Activated T-cell treated with anti-CD3 and anti-CD28 coated beads for 48 hours (primary cell): Measurements from ENCODE around the gene LGALS9C.
"Not testable (repeated sequence)": the region's sequence is repeated elsewhere in the genome, so short reads cannot be mapped to it uniquely, and the experiment has no call there.

ENCODE experiments used
- DNase-seq: peaks from one replicate; pipeline ENCODE4 v3.0.0-alpha.2; 2020; ENCODE audit warnings: low read depth

The LGALS9C gene

GRCh38 chr17:18530405-18530804 is 53.8 kb downstream of the LGALS9C start:
- not testable (repeated sequence) for DNase-seq

- DNase-seq = not testable (repeated sequence)
Measured at GRCh38 chr17:18542234-18542633, 65.6 kb downstream of the LGALS9C start.

GRCh38 chr17:18542907-18543306 is 66.3 kb downstream of the LGALS9C start:
- DNase-seq = not testable (repeated sequence)
